GM21526 (cell line): ENCODE measurements around the gene CSNK1G1.
A peak's percentile ranks its signal among the peaks of the same experiment; 100 is the strongest.

Experiments
- ATAC-seq: cut with Tn5 transposase; IDR thresholded peaks from one replicate; pipeline ENCODE4 v1.9.1; 2021; ENCODE audit warnings: moderate library complexity; ENCODE audit not compliant: unreplicated experiment, low FRiP score

Gene CSNK1G1

DNA sequence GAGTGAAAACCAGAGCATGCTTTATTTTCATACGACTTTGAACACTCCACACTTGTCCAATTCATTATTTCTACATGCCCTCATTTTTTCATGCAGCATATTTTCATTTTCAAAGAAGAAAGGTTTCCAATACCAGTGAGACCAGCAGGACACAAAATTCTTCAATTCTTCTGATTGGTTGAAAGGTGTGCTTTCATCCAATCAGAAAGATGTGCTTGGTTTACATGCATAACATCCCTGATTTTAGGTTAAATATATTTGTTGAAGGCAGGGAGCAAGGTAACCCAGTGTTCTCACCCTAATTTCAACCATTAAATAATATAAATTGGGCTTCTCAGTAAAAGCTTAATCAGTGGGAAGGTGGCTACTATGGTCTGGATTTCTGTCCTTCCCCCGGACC lies 145.6 kb downstream of the CSNK1G1 start:
- no peak for ATAC-seq

- no peak for ATAC-seq
These were observed 146.2 kb downstream of the CSNK1G1 start for GRCh38 chr15:64209680-64210334.

GRCh38 chr15:64205202-64205601 lies 150.8 kb downstream of the CSNK1G1 start:
- ATAC-seq = no peak

DNA sequence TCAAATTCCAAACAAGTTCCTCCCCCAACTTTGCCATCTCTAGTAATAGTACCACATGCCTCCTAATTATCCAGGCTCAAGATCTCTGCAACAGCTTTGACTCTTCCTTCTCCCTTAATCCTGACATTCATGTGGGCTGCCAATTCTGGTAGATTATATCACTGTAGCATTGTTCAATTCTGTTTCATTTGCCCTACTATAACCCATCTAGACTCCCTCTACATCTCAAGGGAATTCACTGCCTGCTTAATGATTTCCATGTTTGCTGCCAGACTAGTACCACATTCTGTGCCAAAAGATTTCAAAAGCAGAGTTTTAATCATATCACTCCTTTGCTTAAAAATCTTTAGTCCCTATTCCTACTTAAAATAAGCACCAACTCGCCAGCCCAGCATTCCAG lies 158.5 kb downstream of the CSNK1G1 start:
- no peak for ATAC-seq

- ATAC-seq = no peak
These were observed 162.0 kb downstream of the CSNK1G1 start for GRCh38 chr15:64193971-64194370.

DNA sequence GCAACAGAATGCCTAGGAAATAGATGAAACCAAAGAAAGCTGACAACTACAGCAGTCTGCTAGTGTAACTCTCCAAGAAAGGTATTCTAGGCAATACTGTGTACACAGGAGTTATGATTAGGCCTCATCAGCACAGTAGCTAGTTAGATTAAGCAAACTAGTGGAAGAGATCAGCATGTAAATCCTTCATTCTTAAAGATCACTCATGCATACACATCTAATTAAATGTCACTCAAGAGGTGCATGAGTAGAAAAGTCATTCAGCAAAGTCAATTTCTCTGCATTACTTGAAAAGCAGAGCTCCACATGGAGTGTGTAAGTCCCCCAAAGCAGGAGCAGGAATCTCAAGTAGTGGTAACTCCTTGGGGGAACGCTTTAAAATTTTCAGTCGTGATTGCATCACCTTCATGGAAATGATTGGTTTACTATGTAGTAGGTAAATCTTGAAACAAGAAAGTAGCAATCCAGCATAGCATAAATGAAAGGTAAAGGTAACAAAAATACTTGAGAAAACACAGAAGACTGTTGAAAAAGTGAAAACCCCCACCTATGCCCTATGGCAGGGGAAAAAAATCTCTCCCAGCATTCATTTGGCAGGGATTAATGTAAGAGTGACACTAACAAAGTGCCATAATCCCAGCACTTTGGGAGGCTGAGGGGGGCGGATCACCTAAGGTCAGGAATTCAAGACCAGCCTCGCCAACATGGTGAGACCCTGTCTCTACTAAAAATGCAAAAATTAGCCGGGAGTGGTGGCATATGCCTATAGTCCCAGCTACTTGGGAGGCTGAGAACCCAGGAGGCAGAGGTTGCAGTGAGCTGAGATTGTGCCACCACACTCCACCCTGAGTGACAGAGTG lies 163.8 kb downstream of the CSNK1G1 start:
- ATAC-seq = no peak

GRCh38 chr15:64187396-64188191 lies 168.4 kb downstream of the CSNK1G1 start:
- no peak for ATAC-seq

GRCh38 chr15:64185146-64185911 lies 170.6 kb downstream of the CSNK1G1 start:
- ATAC-seq = no peak

DNA sequence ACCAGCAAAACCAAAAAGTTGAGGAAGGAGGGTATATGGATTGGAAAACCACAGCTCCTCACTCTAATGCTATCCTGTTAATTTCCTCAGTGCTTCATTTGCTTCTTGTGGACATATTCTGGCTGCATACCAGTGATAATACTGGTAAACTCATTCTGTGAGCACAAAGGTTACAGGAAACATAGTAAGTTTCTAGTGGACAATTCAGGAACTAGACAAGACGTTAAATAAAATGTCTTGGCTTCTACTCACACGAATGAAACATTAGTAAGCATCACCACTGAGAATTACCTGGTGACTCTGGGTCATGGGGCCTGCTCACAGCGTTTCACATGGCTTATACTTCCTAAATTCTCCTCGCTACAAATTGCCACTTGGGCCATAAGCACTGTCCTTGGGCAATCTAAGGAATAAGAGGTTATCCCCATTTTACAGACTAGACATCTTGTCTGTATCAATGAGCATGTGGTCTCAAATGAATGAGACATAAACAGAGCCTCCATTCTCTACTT lies 173.1 kb downstream of the CSNK1G1 start:
- no peak for ATAC-seq

GRCh38 chr15:64180235-64180824 lies 175.6 kb downstream of the CSNK1G1 start:
- ATAC-seq = no peak

GRCh38 chr15:64166102-64166890 lies 189.7 kb downstream of the CSNK1G1 start:
- ATAC-seq = no peak

DNA sequence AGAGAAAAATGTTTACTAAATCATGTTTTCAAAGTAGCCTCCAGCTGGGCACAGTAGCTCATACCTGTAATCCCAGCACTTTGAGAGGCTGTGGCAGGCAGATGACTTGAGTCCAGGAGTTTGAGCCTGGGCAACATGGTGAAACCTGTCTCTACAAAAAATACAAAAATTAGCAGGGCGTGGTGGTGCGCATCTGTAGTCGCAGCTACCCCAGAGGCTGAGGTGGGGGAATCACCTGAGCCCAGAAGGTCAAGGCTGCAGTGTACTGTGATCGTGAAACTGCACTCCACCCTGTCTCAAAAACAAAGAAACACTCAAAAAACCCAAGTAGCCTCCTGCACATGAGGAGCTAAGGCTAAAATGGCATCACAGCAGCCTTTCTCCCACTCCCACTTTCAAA lies 191.5 kb downstream of the CSNK1G1 start:
- ATAC-seq = no peak

- peak; percentile 13 for ATAC-seq
These were observed 192.2 kb downstream of the CSNK1G1 start for GRCh38 chr15:64163659-64164362.

DNA sequence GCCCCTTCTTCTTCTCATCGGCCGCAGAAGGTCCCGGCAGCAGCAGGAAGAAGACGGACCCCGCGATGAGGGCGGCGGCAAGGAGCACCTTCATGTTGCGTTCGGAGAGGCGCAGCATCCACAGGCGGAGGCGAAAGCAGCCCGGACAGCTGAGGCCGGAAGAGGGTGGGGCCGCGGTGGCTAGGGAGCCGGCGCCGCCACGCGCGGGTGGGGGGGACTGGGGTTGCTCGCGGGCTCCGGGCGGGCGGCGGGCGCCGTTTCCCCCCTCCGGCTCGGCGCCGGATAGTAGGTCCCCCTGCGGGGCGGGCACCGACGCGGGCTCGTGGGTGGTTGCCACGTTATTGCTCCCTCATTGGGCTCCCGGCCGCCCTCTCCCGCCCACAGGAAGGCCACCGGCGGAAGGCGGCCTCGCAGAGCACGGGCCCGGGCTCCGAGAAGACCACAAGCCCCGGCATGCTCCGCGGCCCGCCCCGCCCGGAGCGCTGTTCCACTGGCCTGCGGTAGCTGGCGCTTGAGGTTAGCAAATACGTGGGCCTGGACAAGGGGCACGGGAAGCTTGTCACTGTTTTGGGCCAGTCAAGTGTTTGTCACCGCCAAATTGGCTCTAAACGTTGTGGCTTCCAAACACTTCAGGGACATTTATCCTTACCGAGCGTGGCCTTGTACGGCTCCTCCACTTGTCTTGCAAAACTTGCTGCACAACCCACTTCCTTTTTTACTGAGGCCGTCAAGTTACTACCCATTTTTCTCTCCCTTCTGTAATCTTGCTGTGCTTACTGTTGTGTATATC lies 192.9 kb downstream of the CSNK1G1 start, which contains the start of gene PPIB:
Gene PPIB, minus strand, starts transcription at position 154 of the 790 bp plus-strand sequence. Its CDS starts 36 bp downstream, at position 118.
- peak; percentile 86 for ATAC-seq

GRCh38 chr15:64162478-64162868 lies 193.5 kb downstream of the CSNK1G1 start:
- no peak for ATAC-seq

DNA sequence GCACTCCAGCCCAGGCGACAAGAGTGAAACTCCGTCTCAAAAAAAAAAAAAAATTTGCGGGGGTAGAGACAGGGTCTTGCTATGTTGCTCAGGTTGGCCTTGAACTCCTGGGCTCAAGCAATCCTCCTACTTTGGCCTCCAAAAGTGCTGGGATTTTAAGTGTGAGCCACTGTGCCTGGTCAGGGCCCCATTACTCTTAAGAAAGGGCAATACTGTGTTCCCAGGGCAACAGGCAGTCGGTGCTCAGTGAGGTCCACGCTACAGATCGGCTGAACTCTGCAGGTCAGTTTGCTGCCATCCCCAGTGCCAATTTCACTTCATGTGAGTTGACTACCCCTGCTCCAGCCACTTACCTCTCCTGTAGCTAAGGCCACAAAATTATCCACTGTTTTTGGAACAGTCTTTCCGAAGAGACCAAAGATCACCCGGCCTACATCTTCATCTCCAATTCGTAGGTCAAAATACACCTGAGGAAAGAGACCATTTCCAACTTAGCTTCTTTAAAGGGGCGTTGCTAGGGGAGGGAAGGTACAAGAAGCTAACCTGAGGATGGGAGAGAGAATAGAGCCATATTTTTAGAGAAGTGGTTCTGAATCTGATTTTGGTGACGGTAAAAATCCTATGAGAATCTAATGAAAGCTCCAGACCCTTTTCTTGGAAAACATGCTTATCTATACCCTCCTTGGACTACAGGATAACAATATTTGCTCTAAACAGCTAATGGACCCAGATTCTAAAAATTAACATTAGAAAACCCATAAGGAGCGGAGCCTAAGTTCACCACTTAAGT lies 194.1 kb downstream of the CSNK1G1 start:
- no peak for ATAC-seq
